Effector memory CD4-positive, alpha-beta T cell (primary cell): ENCODE data around the gene CDH4.

Source experiments
- DNase-seq, 3 donors: peaks; one replicate each; pipeline ENCODE4 v3.0.0-alpha.2; 2020
- H3K27ac ChIP-seq: 2 replicates; pipeline ENCODE4 v1.7.0; 2013; ENCODE audit warnings: mild to moderate bottlenecking, low read length, moderate library complexity; ENCODE audit not compliant: insufficient read depth, poor library complexity, severe bottlenecking
- H3K27me3 ChIP-seq: replicated peaks from 2 replicates; pipeline ENCODE4 v1.7.0; 2013; ENCODE audit warnings: mild to moderate bottlenecking, low read length; ENCODE audit not compliant: insufficient read depth, control insufficient read depth, poor library complexity, severe bottlenecking
- H3K36me3 ChIP-seq: 2 replicates; pipeline ENCODE4 v1.7.0; 2013; ENCODE audit warnings: mild to moderate bottlenecking, low read length, moderate library complexity; ENCODE audit not compliant: control insufficient read depth, insufficient read depth
- H3K4me1 ChIP-seq: 2 replicates; pipeline ENCODE4 v1.7.0; 2013; ENCODE audit warnings: low read length, mild to moderate bottlenecking; ENCODE audit not compliant: control insufficient read depth, insufficient read depth, poor library complexity, severe bottlenecking
- H3K4me3 ChIP-seq: 2 replicates; pipeline ENCODE4 v1.7.0; 2013; ENCODE audit warnings: low read length, low read depth, mild to moderate bottlenecking; ENCODE audit not compliant: insufficient read depth, poor library complexity, severe bottlenecking
- H3K9me3 ChIP-seq: 2 replicates; pipeline ENCODE4 v1.7.0; 2013; ENCODE audit warnings: mild to moderate bottlenecking, low read length, moderate library complexity; ENCODE audit not compliant: control insufficient read depth

The CDH4 gene

GRCh38 chr20:61567204-61567603, 315.1 kb downstream of the CDH4 start:
- H3K9me3 ChIP-seq: no peaks in the 10 kb centered on the region
- no peaks in the 10 kb centered on the region for H3K4me1 ChIP-seq
- no peak for DNase-seq
- no peak overlapping the region for H3K4me3 ChIP-seq
- H3K36me3 ChIP-seq: no peaks in the 10 kb centered on the region
- no peaks in the 10 kb centered on the region for H3K27me3 ChIP-seq
- no peak overlapping the region for H3K27ac ChIP-seq

- H3K27me3 ChIP-seq: no peaks in the 10 kb centered on the region
- H3K27ac ChIP-seq: no peak overlapping the region
- H3K36me3 ChIP-seq: no peaks in the 10 kb centered on the region
- DNase-seq: no peak
- H3K4me3 ChIP-seq: no peak overlapping the region
- H3K9me3 ChIP-seq: no peaks in the 10 kb centered on the region
- no peaks in the 10 kb centered on the region for H3K4me1 ChIP-seq
Measured at GRCh38 chr20:61569825-61570224, 317.8 kb downstream of the CDH4 start.

- no peak overlapping the region for H3K4me3 ChIP-seq
- H3K9me3 ChIP-seq: no peaks in the 10 kb centered on the region
- no peaks in the 10 kb centered on the region for H3K36me3 ChIP-seq
- H3K27ac ChIP-seq: no peak overlapping the region
- H3K27me3 ChIP-seq: no peaks in the 10 kb centered on the region
- no peak for DNase-seq
- H3K4me1 ChIP-seq: no peaks in the 10 kb centered on the region
Measured at GRCh38 chr20:61570646-61571195, 318.7 kb downstream of the CDH4 start.

DNA sequence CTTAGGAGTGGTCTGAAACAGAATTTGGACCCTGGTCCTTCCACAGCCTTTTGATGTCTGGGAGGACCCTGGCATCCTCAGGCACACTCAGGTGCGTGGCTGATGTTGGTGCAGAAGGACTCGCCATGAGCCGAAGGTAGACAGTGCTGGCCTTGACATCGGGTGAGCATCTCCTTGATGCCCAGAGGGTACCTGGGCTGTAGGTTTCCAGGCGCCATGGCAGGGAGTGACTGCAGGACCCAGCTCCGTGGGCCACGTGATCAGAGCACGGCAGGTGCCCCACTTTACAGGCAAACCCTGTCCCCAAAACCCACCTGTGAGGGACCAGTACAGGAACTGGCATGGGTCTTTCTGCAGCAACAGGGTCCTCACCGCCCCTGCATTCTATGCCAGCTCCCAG, 319.2 kb downstream of the CDH4 start:
- H3K4me1 ChIP-seq: no peaks in the 10 kb centered on the region
- no peak overlapping the region for H3K4me3 ChIP-seq
- no peaks in the 10 kb centered on the region for H3K36me3 ChIP-seq
- H3K9me3 ChIP-seq: no peaks in the 10 kb centered on the region
- no peak for DNase-seq
- H3K27me3 ChIP-seq: no peaks in the 10 kb centered on the region
- no peak overlapping the region for H3K27ac ChIP-seq

GRCh38 chr20:61571916-61572711, 320.1 kb downstream of the CDH4 start:
- no peak for DNase-seq
- no peak overlapping the region for H3K4me3 ChIP-seq
- H3K36me3 ChIP-seq: no peaks in the 10 kb centered on the region
- no peak overlapping the region for H3K27ac ChIP-seq
- no peaks in the 10 kb centered on the region for H3K4me1 ChIP-seq
- no peaks in the 10 kb centered on the region for H3K27me3 ChIP-seq
- H3K9me3 ChIP-seq: no peaks in the 10 kb centered on the region

DNA sequence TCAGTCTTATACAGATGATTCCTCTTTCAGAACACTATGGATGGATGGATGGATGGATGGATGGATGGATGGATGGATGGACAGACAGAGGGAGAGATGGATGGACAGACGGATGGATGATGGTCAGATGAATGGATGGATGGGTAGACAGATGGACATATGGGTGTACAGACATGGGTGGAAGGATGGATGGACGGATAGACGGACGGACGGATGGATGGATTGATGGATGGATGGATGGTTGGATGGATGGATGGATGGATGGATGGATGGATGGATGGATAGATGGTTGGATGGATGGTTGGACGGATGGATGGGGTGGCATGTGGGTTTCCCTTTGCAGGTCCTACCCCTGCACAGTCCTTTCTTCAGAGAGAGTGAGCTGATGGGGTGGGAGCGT, 320.7 kb downstream of the CDH4 start:
- H3K36me3 ChIP-seq: no peaks in the 10 kb centered on the region
- no peaks in the 10 kb centered on the region for H3K9me3 ChIP-seq
- H3K4me1 ChIP-seq: no peaks in the 10 kb centered on the region
- no peaks in the 10 kb centered on the region for H3K27me3 ChIP-seq
- H3K4me3 ChIP-seq: no peak overlapping the region
- DNase-seq: no peak
- no peak overlapping the region for H3K27ac ChIP-seq

DNA sequence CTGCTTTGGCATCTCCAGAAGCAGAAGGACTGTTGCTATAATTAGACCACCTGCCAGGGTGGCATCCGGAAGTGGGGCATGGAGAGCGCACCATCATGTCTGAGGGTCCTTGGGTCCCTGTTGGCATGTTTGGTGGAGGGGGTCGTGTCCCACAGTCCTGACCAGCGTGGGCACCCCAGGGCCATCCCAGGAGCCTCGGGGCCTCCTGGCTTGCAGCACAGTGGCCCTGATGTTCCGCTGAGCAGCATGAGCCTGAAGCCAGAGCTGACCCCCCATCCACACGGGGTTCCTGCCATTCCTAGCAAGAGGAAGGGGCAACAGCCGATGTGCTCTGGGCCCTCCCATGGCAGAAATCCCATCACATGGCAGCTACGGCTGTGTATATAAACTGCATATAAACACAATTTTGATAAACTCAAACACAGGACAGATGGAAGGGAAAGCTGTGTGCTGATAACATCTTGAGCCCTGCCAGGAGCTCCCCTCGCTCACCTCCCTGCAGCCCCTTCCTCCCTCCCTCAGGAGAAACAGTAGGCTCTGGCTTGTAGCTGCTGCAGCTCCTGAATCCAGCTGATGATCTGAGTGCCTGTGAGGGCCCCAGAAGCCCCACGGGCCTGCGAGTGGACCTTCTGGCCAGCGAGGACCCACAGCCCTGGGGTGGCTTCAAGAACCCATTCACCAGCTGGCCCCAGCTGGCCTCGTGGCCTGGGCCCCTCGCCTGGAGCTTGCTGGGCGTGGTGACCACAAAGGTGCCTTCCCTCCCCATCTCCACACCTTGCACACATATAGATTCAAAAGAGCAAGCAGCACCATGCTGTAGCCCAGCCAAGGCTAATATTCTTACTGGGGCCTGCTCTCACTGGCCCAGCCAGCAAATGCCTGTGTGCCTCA, 321.6 kb downstream of the CDH4 start:
- Histone ChIP-seq H3K4me3 (no peak overlapping the region), H3K4me1 (no peaks in the 10 kb centered on the region), H3K27me3 (no peaks in the 10 kb centered on the region), H3K9me3 (no peaks in the 10 kb centered on the region), H3K36me3 (no peaks in the 10 kb centered on the region), H3K27ac (no peak overlapping the region)
- DNase-seq: no peak

DNA sequence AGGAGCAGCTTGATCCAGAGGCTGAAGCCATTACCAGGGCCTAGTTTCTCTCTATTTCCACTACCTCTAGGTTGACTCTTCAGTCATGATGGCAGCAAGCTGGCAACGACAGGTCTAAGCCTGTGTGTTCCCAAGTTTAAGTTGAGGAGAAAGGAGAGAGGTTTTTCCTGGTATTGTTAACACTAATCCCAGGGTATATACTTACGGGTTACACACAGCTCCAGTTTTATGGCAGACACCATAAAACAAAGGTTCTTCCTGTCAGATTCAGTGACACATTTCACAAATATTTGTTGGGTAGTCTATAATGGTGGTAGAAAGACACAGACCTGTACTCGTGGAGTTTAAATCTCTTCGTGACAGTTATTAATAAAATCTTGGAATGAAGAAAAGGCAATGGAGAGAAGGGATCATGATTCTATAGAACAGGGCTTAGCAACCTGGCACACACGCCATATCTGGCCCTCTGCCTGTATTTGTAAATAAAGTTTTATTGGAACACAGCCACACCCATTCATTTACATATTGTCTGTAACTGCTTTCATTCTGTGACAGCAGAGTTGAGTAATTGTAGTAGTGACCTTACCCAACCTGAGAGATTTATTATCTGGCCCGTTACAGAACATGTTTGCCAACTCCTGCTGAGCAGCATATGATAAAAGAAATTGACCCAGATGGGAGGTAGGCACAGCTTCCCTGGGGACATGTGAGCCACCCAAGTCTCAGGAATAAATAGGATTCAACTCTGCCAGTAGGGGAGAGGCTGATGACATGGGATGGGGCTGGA, 323.3 kb downstream of the CDH4 start:
- Histone ChIP-seq H3K36me3 (no peaks in the 10 kb centered on the region), H3K27ac (no peak overlapping the region), H3K9me3 (no peaks in the 10 kb centered on the region), H3K4me3 (no peak overlapping the region), H3K4me1 (no peaks in the 10 kb centered on the region), H3K27me3 (no peaks in the 10 kb centered on the region)
- no peak for DNase-seq

DNA sequence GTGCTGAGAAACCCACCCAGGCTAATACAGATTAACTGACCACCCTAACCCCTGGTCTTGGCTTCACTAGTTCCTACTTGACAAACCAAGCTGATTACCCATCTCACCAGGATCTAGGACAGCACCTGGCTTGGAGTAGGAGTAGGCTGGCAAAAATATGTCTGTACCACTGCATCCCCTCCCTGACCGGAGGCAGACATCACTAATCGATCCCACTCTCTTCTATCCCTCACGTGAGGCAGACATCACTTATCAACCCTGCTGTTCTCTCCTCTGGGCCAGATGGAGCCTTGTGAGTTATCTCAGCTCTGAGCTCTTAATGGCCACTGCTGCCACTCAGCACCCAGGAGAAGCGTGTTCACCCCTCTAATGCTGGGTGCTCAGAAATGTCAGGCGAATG, 324.3 kb downstream of the CDH4 start:
- no peaks in the 10 kb centered on the region for H3K9me3 ChIP-seq
- no peaks in the 10 kb centered on the region for H3K27me3 ChIP-seq
- H3K27ac ChIP-seq: no peak overlapping the region
- no peaks in the 10 kb centered on the region for H3K4me1 ChIP-seq
- no peak for DNase-seq
- H3K36me3 ChIP-seq: no peaks in the 10 kb centered on the region
- H3K4me3 ChIP-seq: no peak overlapping the region
